Stomach (tissue), 4 donors: Measurements from ENCODE around the gene GRK2.

Experiments used
- CTCF ChIP-seq, 7 experiments: fragments of 450-650 bp in 4 of 7; fragments of 200-600 bp in 3 of 7; sonication (generic) in 3 of 7; IDR thresholded peaks; one replicate each; pipeline ENCODE4 v1.5.1; 2016 to 2019; ENCODE audit warnings: antibody characterized with exemption in 7 of 7, control low read depth in 2 of 7, mild to moderate bottlenecking in 1 of 7
- EP300 ChIP-seq: sonication (generic); formaldehyde crosslinking; IDR thresholded peaks from one replicate; pipeline ENCODE4 v1.6.1; 2017; ENCODE audit warnings: antibody characterized with exemption
- POLR2A ChIP-seq, 4 donors: fragments of 450-650 bp; IDR thresholded peaks; one replicate each; pipeline ENCODE4 v1.6.1; 2016; ENCODE audit warnings: antibody characterized with exemption in 4 of 4, control low read depth in 2 of 4, mild to moderate bottlenecking in 1 of 4, moderate library complexity in 1 of 4
- POLR2AphosphoS5 ChIP-seq, 3 donors: sonication (generic); formaldehyde crosslinking; IDR thresholded peaks; one replicate each; pipeline ENCODE4 v1.6.1; 2016; ENCODE audit warnings: antibody characterized with exemption in 3 of 3

- TF ChIP-seq CTCF (IDR thresholded peaks at IDR 0.05), result no peak
- no peak for TF ChIP-seq POLR2A (IDR thresholded peaks at IDR 0.05)
- peak in 1 of 3 donors; percentile 15 for TF ChIP-seq POLR2AphosphoS5 (IDR thresholded peaks at IDR 0.05)
- TF ChIP-seq EP300, result no peak
These were observed 21.3 kb downstream of the GRK2 start for GRCh38 chr11:67287355-67288197.
